Caco-2 (cell line): Measurements from ENCODE around the gene PCID2. TPM values are rescaled to one million over a fixed set of nuclear protein-coding genes. Genes with fewer than 3 reads are reported as not detected.

Experiments used
- BruUV-seq: library from RNA; stranded (reverse); fragments of 400-500 nt; replicated peaks from 2 replicates; lab custom pipeline; 2021; lab: Mats Ljungman, UMichigan
- CTCF ChIA-PET: fragments of 300-600 bp; sonication (Branson Sonifier 250); formaldehyde crosslinking; loops from one replicate; lab custom pipeline; 2022; ENCODE audit warnings: antibody characterized with exemption; lab: Charles Lee
- POLR2A ChIA-PET: fragments of 300-600 bp; sonication (Branson Sonifier 250); formaldehyde crosslinking; loops from one replicate; lab custom pipeline; 2022; ENCODE audit warnings: antibody characterized with exemption; lab: Charles Lee
- DNase-seq, 2 experiments: peaks; one replicate each; pipeline versions ENCODE4 v3.0.0 to v3.0.0-alpha.2; 2020 to 2022
- H3K27me3 ChIP-seq: replicated peaks from 2 replicates; pipeline ENCODE4 v1.6.0; 2011; ENCODE audit warnings: low read length; ENCODE audit not compliant: control insufficient read depth, insufficient read depth
- H3K36me3 ChIP-seq: 2 replicates; pipeline ENCODE4 v1.5.1; 2011; ENCODE audit warnings: low read length; ENCODE audit not compliant: control insufficient read depth, insufficient read depth
- H3K4me1 ChIP-seq: fragments of 250-450 bp; sonication (Bioruptor Pico); 2 replicates; pipeline ENCODE4 v1.5.1; 2020; ENCODE audit warnings: mild to moderate bottlenecking
- H3K4me3 ChIP-seq: 2 replicates; pipeline ENCODE4 v1.5.1; 2011; ENCODE audit warnings: low read depth, mild to moderate bottlenecking, control low read depth, low read length
- H3K9me3 ChIP-seq: fragments of 250-450 bp; sonication (Bioruptor Pico); 2 replicates; pipeline ENCODE4 v1.5.1; 2020; ENCODE audit warnings: mild to moderate bottlenecking, moderate library complexity
- H3K27ac Mint-ChIP-seq: one replicate; pipeline ENCODE4 v1.8.0; 2022; ENCODE audit warnings: mixed read lengths; ENCODE audit not compliant: unreplicated experiment
- H3K27me3 Mint-ChIP-seq: one replicate; pipeline ENCODE4 v1.8.0; 2022; ENCODE audit warnings: mixed read lengths; ENCODE audit not compliant: insufficient read depth, unreplicated experiment
- H3K36me3 Mint-ChIP-seq: one replicate; pipeline ENCODE4 v1.8.0; 2022; ENCODE audit warnings: mild to moderate bottlenecking, mixed read lengths; ENCODE audit not compliant: insufficient read depth, unreplicated experiment
- H3K4me1 Mint-ChIP-seq: one replicate; pipeline ENCODE4 v1.8.0; 2022; ENCODE audit warnings: low read depth, mixed read lengths; ENCODE audit not compliant: unreplicated experiment
- H3K4me3 Mint-ChIP-seq: one replicate; pipeline ENCODE4 v1.8.0; 2022; ENCODE audit warnings: mild to moderate bottlenecking, moderate library complexity, mixed read lengths; ENCODE audit not compliant: unreplicated experiment
- H3K9me3 Mint-ChIP-seq: one replicate; pipeline ENCODE4 v1.8.0; 2022; ENCODE audit warnings: mixed read lengths; ENCODE audit not compliant: unreplicated experiment
- intact Hi-C: fragments of 100-400 bp; cut with micrococcal nuclease; formaldehyde crosslinking; loops from one replicate; pipeline ENCODE4 v1.10.0; 2022; ENCODE audit not compliant: unreplicated experiment
- total RNA-seq: library from RNA; stranded (reverse); gene quantifications from 2 replicates; pipeline ENCODE4 v1.2.3, GENCODE V29; 2022
- TF ChIP-seq, protein P1 (sequence below), 2 experiments: fragments of 200-600 bp in 1 of 2; IDR thresholded peaks; 1 replicate in 1 of 2; 2 replicates in 1 of 2; pipeline versions ENCODE4 v1.5.1 to v1.8.0; 2011 to 2022; ENCODE audit warnings: antibody characterized with exemption in 1 of 2, control low read depth in 1 of 2, inconsistent platforms in 1 of 2, low read depth in 1 of 2, low read length in 1 of 2, mild to moderate bottlenecking in 1 of 2, moderate library complexity in 1 of 2; ENCODE audit not compliant: insufficient read depth in 1 of 2, severe bottlenecking in 1 of 2, unreplicated experiment in 1 of 2

The PCID2 gene
- total RNA-seq, 1 experiment from 2014 or later = 81.5 TPM

- Mint-ChIP-seq H3K36me3 (peaks cover 80% of the 10 kb centered on the region), H3K9me3 (no peaks in the 10 kb centered on the region), H3K27me3 (no peaks in the 10 kb centered on the region), H3K27ac (no peak overlapping the region), H3K4me3 (no peak overlapping the region), H3K4me1 (no peaks in the 10 kb centered on the region)
- TF ChIP-seq, protein P1, sequence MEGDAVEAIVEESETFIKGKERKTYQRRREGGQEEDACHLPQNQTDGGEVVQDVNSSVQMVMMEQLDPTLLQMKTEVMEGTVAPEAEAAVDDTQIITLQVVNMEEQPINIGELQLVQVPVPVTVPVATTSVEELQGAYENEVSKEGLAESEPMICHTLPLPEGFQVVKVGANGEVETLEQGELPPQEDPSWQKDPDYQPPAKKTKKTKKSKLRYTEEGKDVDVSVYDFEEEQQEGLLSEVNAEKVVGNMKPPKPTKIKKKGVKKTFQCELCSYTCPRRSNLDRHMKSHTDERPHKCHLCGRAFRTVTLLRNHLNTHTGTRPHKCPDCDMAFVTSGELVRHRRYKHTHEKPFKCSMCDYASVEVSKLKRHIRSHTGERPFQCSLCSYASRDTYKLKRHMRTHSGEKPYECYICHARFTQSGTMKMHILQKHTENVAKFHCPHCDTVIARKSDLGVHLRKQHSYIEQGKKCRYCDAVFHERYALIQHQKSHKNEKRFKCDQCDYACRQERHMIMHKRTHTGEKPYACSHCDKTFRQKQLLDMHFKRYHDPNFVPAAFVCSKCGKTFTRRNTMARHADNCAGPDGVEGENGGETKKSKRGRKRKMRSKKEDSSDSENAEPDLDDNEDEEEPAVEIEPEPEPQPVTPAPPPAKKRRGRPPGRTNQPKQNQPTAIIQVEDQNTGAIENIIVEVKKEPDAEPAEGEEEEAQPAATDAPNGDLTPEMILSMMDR (IDR thresholded peaks at IDR 0.05; ENCODE audit: insufficient read depth in 1 of 2, low read depth in 1 of 2, low read length in 1 of 2, severe bottlenecking in 1 of 2, unreplicated experiment in 1 of 2) = no peak
- Histone ChIP-seq H3K36me3 (peaks cover 10% of the 10 kb centered on the region), H3K4me3 (no peak overlapping the region), H3K27me3 (no peaks in the 10 kb centered on the region), H3K9me3 (no peaks in the 10 kb centered on the region), H3K4me1 (no peaks in the 10 kb centered on the region)
- intact Hi-C loops = no loop called here
- BruUV-seq = no TSS peak
- no peak for DNase-seq
- ChIA-PET POLR2A (no interaction called here), CTCF (no interaction called here)
Observed at GRCh38 chr13:113179374-113180230, 28.9 kb downstream of the PCID2 start.

- H3K27me3 Mint-ChIP-seq = no peaks in the 10 kb centered on the region
- CTCF ChIA-PET = no interaction called here
- peaks cover 83% of the 10 kb centered on the region for H3K36me3 Mint-ChIP-seq
- Histone ChIP-seq H3K4me1 (no peaks in the 10 kb centered on the region), H3K36me3 (peaks cover 10% of the 10 kb centered on the region), H3K9me3 (no peaks in the 10 kb centered on the region), H3K4me3 (no peak overlapping the region), H3K27me3 (no peaks in the 10 kb centered on the region)
- POLR2A ChIA-PET = no interaction called here
- no peak overlapping the region for H3K4me3 Mint-ChIP-seq
- TF ChIP-seq, protein P1 (IDR thresholded peaks at IDR 0.05; ENCODE audit: insufficient read depth in 1 of 2, low read depth in 1 of 2, low read length in 1 of 2, severe bottlenecking in 1 of 2, unreplicated experiment in 1 of 2) = no peak
- DNase-seq = no peak
- no peaks in the 10 kb centered on the region for H3K4me1 Mint-ChIP-seq
- intact Hi-C loops = no loop called here
- no peak overlapping the region for H3K27ac Mint-ChIP-seq
- BruUV-seq = no TSS peak
- no peaks in the 10 kb centered on the region for H3K9me3 Mint-ChIP-seq
Observed at GRCh38 chr13:113178896-113179167, 29.6 kb downstream of the PCID2 start.

DNA sequence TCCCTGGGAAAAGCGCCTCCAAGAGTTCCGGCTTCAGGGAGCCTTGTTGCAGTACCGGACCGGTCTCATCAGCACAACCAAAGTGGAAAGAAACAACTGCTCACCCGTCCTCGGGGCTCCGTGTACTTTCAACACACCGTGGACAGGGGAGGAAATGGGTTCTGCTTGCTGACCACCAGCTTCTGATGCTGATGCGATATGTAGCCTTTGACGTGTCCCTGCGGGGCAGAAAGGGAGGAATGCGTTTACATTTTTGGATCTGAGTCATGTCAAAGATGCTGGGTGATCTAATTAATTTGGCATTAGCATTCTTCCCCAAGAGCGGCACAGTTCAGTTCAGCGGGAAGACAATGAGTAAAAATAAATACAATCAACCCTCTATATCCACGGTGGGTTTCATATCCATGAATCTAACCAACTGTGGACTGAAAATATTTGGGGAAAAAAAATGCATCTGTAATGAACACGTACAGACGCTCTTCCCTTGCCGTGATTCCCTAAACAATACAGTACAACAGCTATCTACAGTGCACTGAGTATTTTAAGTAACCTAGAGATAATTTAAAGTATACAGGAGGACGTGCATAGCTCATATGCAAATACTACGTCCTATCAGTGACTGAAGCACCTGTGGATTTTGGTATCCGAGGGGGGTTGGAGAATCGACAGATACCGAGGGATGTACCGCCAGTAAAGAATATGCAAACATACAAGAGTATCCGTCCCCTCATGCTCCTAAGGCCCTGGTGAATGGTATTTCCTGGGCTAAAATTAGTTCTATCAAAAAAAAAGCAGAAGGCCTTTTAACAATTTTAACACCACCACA lies 30.2 kb downstream of the PCID2 start:
- Mint-ChIP-seq H3K27ac (no peak overlapping the region), H3K4me1 (no peaks in the 10 kb centered on the region), H3K9me3 (no peaks in the 10 kb centered on the region), H3K27me3 (no peaks in the 10 kb centered on the region), H3K4me3 (no peak overlapping the region), H3K36me3 (peaks cover 79% of the 10 kb centered on the region)
- no peak overlapping the region for H3K4me3 ChIP-seq
- DNase-seq = no peak
- H3K9me3 ChIP-seq = no peaks in the 10 kb centered on the region
- no peaks in the 10 kb centered on the region for H3K4me1 ChIP-seq
- peaks cover 10% of the 10 kb centered on the region for H3K36me3 ChIP-seq
- intact Hi-C loops = no loop called here
- ChIA-PET CTCF (no interaction called here), POLR2A (no interaction called here)
- H3K27me3 ChIP-seq = no peaks in the 10 kb centered on the region
- TF ChIP-seq, protein P1 (IDR thresholded peaks at IDR 0.05; ENCODE audit: insufficient read depth in 1 of 2, low read depth in 1 of 2, low read length in 1 of 2, severe bottlenecking in 1 of 2, unreplicated experiment in 1 of 2) = no peak
- no TSS peak for BruUV-seq
